ENCODE data around the gene PIK3CD. TPM values are rescaled to one million over a fixed set of nuclear protein-coding genes. Genes with fewer than 3 reads are reported as not detected.
"Not testable (repeated sequence)": the region's sequence is repeated elsewhere in the genome, so short reads cannot be mapped to it uniquely, and the experiment has no call there.

PIK3CD gene
- total RNA-seq, 2 donors from 2014 or later = 177 to 204 TPM

- no peak for DNase-seq
- H3K9me3 ChIP-seq (ENCODE audit: control insufficient read depth, low read length, poor library complexity, severe bottlenecking) = no peaks in the 10 kb centered on the region
- no peak overlapping the region for H3K4me3 Mint-ChIP-seq
- no peak for ATAC-seq
- peak overlapping the region; percentile 91 for H3K27ac Mint-ChIP-seq
- no peaks in the 10 kb centered on the region for H3K27me3 Mint-ChIP-seq
- H3K4me1 Mint-ChIP-seq = peaks cover 33% of the 10 kb centered on the region
- H3K36me3 Mint-ChIP-seq (ENCODE audit: low read depth) = peaks cover 7% of the 10 kb centered on the region
Measured at GRCh38 chr1:9733160-9733789, 81.7 kb downstream of the PIK3CD start.

GRCh38 chr1:9735800-9736199, 84.3 kb downstream of the PIK3CD start:
- Mint-ChIP-seq H3K4me1 (peaks cover 18% of the 10 kb centered on the region), H3K36me3 (ENCODE audit: low read depth) (peaks cover 3% of the 10 kb centered on the region), H3K27me3 (no peaks in the 10 kb centered on the region), H3K27ac (no peak overlapping the region), H3K4me3 (no peak overlapping the region)
- ATAC-seq (no peak), DNase-seq (no peak)
- H3K9me3 ChIP-seq (ENCODE audit: control insufficient read depth, low read length, poor library complexity, severe bottlenecking) = no peaks in the 10 kb centered on the region

- no peak overlapping the region for H3K4me3 Mint-ChIP-seq
- H3K27ac Mint-ChIP-seq = no peak overlapping the region
- no peak for ATAC-seq
- DNase-seq = no peak
- no peaks in the 10 kb centered on the region for H3K9me3 ChIP-seq (ENCODE audit: control insufficient read depth, low read length, poor library complexity, severe bottlenecking)
- peaks cover 2% of the 10 kb centered on the region for H3K36me3 Mint-ChIP-seq (ENCODE audit: low read depth)
- H3K4me1 Mint-ChIP-seq = peaks cover 17% of the 10 kb centered on the region
- H3K27me3 Mint-ChIP-seq = no peaks in the 10 kb centered on the region
Measured at GRCh38 chr1:9736241-9736640, 84.7 kb downstream of the PIK3CD start.

- DNase-seq = no peak
- H3K36me3 Mint-ChIP-seq (ENCODE audit: low read depth) = no peaks in the 10 kb centered on the region
- peaks cover 9% of the 10 kb centered on the region for H3K4me1 Mint-ChIP-seq
- H3K9me3 ChIP-seq (ENCODE audit: control insufficient read depth, low read length, poor library complexity, severe bottlenecking) = no peaks in the 10 kb centered on the region
- peak overlapping the region; percentile 84 for H3K27ac Mint-ChIP-seq
- no peak for ATAC-seq
- no peak overlapping the region for H3K4me3 Mint-ChIP-seq
- H3K27me3 Mint-ChIP-seq = no peaks in the 10 kb centered on the region
Measured at GRCh38 chr1:9737057-9737456, 85.5 kb downstream of the PIK3CD start.

GRCh38 chr1:9737671-9738070, 86.1 kb downstream of the PIK3CD start:
- no peaks in the 10 kb centered on the region for H3K9me3 ChIP-seq (ENCODE audit: control insufficient read depth, low read length, poor library complexity, severe bottlenecking)
- Mint-ChIP-seq H3K4me3 (no peak overlapping the region), H3K27me3 (no peaks in the 10 kb centered on the region), H3K4me1 (peaks cover 8% of the 10 kb centered on the region), H3K36me3 (ENCODE audit: low read depth) (no peaks in the 10 kb centered on the region), H3K27ac (peak overlapping the region; percentile 84)
- ATAC-seq = no peak
- DNase-seq = no peak

- no peak for ATAC-seq
- no peaks in the 10 kb centered on the region for H3K9me3 ChIP-seq (ENCODE audit: control insufficient read depth, low read length, poor library complexity, severe bottlenecking)
- Mint-ChIP-seq H3K36me3 (ENCODE audit: low read depth) (peaks cover 2% of the 10 kb centered on the region), H3K27me3 (no peaks in the 10 kb centered on the region), H3K27ac (no peak overlapping the region), H3K4me3 (no peak overlapping the region), H3K4me1 (no peaks in the 10 kb centered on the region)
- no peak for DNase-seq
Measured at GRCh38 chr1:9744106-9744799, 92.7 kb downstream of the PIK3CD start.

- ATAC-seq (no peak), DNase-seq (no peak)
- Mint-ChIP-seq H3K4me3 (no peak overlapping the region), H3K4me1 (no peaks in the 10 kb centered on the region), H3K27ac (no peak overlapping the region), H3K27me3 (no peaks in the 10 kb centered on the region), H3K36me3 (ENCODE audit: low read depth) (peaks cover 2% of the 10 kb centered on the region)
- H3K9me3 ChIP-seq (ENCODE audit: control insufficient read depth, low read length, poor library complexity, severe bottlenecking) = no peaks in the 10 kb centered on the region
Measured at GRCh38 chr1:9746211-9746610, 94.7 kb downstream of the PIK3CD start.

GRCh38 chr1:9746651-9747050, 95.1 kb downstream of the PIK3CD start:
- DNase-seq = no peak
- ATAC-seq = no peak
- Mint-ChIP-seq H3K36me3 (ENCODE audit: low read depth) (peaks cover 2% of the 10 kb centered on the region), H3K27me3 (no peaks in the 10 kb centered on the region), H3K4me1 (peaks cover under 1% of the 10 kb centered on the region), H3K27ac (no peak overlapping the region), H3K4me3 (no peak overlapping the region)
- no peaks in the 10 kb centered on the region for H3K9me3 ChIP-seq (ENCODE audit: control insufficient read depth, low read length, poor library complexity, severe bottlenecking)

- not testable (repeated sequence) for H3K27ac Mint-ChIP-seq; H3K36me3 Mint-ChIP-seq (ENCODE audit: low read depth); H3K9me3 ChIP-seq (ENCODE audit: control insufficient read depth, low read length, poor library complexity, severe bottlenecking); DNase-seq; H3K27me3 Mint-ChIP-seq; ATAC-seq; H3K4me1 Mint-ChIP-seq; H3K4me3 Mint-ChIP-seq
Measured at GRCh38 chr1:9748391-9748790, 96.9 kb downstream of the PIK3CD start.

GRCh38 chr1:9749361-9749760, 97.8 kb downstream of the PIK3CD start:
- no peaks in the 10 kb centered on the region for H3K9me3 ChIP-seq (ENCODE audit: control insufficient read depth, low read length, poor library complexity, severe bottlenecking)
- Mint-ChIP-seq H3K36me3 (ENCODE audit: low read depth) (peaks cover 2% of the 10 kb centered on the region), H3K4me1 (peaks cover 5% of the 10 kb centered on the region), H3K27me3 (no peaks in the 10 kb centered on the region), H3K4me3 (no peak overlapping the region), H3K27ac (no peak overlapping the region)
- no peak for DNase-seq
- no peak for ATAC-seq

GRCh38 chr1:9751971-9752370, 100.4 kb downstream of the PIK3CD start:
- no peak for DNase-seq
- no peaks in the 10 kb centered on the region for H3K27me3 Mint-ChIP-seq
- ATAC-seq = no peak
- no peak overlapping the region for H3K27ac Mint-ChIP-seq
- no peaks in the 10 kb centered on the region for H3K9me3 ChIP-seq (ENCODE audit: control insufficient read depth, low read length, poor library complexity, severe bottlenecking)
- no peak overlapping the region for H3K4me3 Mint-ChIP-seq
- peaks cover 2% of the 10 kb centered on the region for H3K36me3 Mint-ChIP-seq (ENCODE audit: low read depth)
- H3K4me1 Mint-ChIP-seq = peaks cover 10% of the 10 kb centered on the region

GRCh38 chr1:9753121-9753531, 101.6 kb downstream of the PIK3CD start:
- ATAC-seq (no peak), DNase-seq (no peak)
- Mint-ChIP-seq H3K27me3 (no peaks in the 10 kb centered on the region), H3K4me1 (peaks cover 10% of the 10 kb centered on the region), H3K27ac (no peak overlapping the region), H3K4me3 (no peak overlapping the region), H3K36me3 (ENCODE audit: low read depth) (peaks cover 1% of the 10 kb centered on the region)
- no peaks in the 10 kb centered on the region for H3K9me3 ChIP-seq (ENCODE audit: control insufficient read depth, low read length, poor library complexity, severe bottlenecking)

GRCh38 chr1:9755441-9755995, 104.0 kb downstream of the PIK3CD start:
- DNase-seq (no peak), ATAC-seq (no peak)
- H3K9me3 ChIP-seq (ENCODE audit: control insufficient read depth, low read length, poor library complexity, severe bottlenecking) = no peaks in the 10 kb centered on the region
- H3K36me3 Mint-ChIP-seq (ENCODE audit: low read depth) = no peaks in the 10 kb centered on the region
- peaks cover 10% of the 10 kb centered on the region for H3K4me1 Mint-ChIP-seq
- no peaks in the 10 kb centered on the region for H3K27me3 Mint-ChIP-seq
- no peak overlapping the region for H3K4me3 Mint-ChIP-seq
- peak overlapping the region; percentile 47 for H3K27ac Mint-ChIP-seq
